ENCODE results near the gene DPCD.
A peak's percentile ranks its signal among the peaks of the same experiment; 100 is the strongest.

DNA sequence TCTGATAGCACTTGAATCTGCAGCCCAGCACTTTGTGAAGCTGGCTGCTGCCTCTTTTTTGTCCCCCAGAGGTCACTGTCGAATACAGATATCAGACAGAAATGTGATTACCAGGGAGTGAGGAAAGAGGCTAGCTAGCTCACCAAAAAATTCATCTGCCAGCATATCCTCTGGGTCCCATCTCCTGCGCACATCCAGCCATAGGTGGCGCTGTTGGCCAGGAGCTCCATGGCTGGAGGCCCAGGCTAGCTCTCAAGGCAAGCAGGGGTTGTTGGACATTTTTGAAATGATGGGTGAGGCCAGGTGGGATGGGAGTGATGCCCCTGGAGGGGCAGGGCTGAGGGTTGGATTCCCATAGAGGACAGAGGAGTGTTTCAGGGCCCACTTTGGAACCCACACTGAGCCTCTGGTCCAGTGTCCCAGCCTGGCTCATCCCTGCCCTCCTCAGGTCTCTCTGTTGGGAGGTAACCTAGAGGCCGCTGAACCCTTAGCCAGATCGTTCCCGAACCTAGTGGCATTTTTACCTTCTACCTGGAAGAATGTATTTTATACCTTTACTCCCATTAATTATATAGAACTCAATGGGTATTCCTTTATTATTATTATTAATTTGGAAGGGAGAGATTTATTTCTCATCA, 14.8 kb downstream of the DPCD start:
- TF ChIP-seq, protein P1, sequence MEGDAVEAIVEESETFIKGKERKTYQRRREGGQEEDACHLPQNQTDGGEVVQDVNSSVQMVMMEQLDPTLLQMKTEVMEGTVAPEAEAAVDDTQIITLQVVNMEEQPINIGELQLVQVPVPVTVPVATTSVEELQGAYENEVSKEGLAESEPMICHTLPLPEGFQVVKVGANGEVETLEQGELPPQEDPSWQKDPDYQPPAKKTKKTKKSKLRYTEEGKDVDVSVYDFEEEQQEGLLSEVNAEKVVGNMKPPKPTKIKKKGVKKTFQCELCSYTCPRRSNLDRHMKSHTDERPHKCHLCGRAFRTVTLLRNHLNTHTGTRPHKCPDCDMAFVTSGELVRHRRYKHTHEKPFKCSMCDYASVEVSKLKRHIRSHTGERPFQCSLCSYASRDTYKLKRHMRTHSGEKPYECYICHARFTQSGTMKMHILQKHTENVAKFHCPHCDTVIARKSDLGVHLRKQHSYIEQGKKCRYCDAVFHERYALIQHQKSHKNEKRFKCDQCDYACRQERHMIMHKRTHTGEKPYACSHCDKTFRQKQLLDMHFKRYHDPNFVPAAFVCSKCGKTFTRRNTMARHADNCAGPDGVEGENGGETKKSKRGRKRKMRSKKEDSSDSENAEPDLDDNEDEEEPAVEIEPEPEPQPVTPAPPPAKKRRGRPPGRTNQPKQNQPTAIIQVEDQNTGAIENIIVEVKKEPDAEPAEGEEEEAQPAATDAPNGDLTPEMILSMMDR (IDR thresholded peaks at IDR 0.05; ENCODE audit: control extremely low read depth in 1 of 3, insufficient read depth in 1 of 3, low read depth in 1 of 3, low read length in 3 of 3) = peak; percentile 93 to 100 (median 97)
- TF ChIP-seq USF2 (IDR thresholded peaks at IDR 0.05; ENCODE audit: low read length) = no peak
- no peak for TF ChIP-seq RXRA (IDR thresholded peaks at IDR 0.05; ENCODE audit: insufficient read depth, low read depth, low read length)
- TF ChIP-seq CBX5 (IDR thresholded peaks at IDR 0.05; ENCODE audit: low read depth, low read length) = no peak
- TF ChIP-seq EZH2 (IDR thresholded peaks at IDR 0.05; ENCODE audit: low read depth, low read length, severe bottlenecking) = no peak
- TF ChIP-seq EP300 (IDR thresholded peaks at IDR 0.05; ENCODE audit: borderline replicate concordance in 1 of 2, low read depth in 2 of 2, low read length in 2 of 2) = no peak
- TF ChIP-seq TAF7 (optimal IDR thresholded peaks at IDR 0.05; ENCODE audit: borderline replicate concordance, low read depth, low read length) = no peak

All from H1 (cell line).